AG09309 (cell line): ENCODE measurements around the gene CLDN20.

Experiments used
- DNase-seq: peaks from one replicate; pipeline ENCODE4 v3.0.0-alpha.2; 2010; ENCODE audit warnings: low read depth
- H3K4me3 ChIP-seq: 2 replicates; pipeline ENCODE4 v1.5.1; 2011; ENCODE audit warnings: mild to moderate bottlenecking, low read depth, low read length, moderate library complexity; ENCODE audit not compliant: control insufficient read depth
- CTCF ChIP-seq: IDR thresholded peaks from 2 replicates; pipeline ENCODE4 v1.5.1; 2011; ENCODE audit warnings: mild to moderate bottlenecking, low read depth, low read length, inconsistent platforms; ENCODE audit not compliant: insufficient read depth, control insufficient read depth; ENCODE audit errors: missing control alignments

Gene CLDN20

GRCh38 chr6:155278319-155279049 lies 14.7 kb downstream of the CLDN20 start:
- H3K4me3 ChIP-seq = no peak overlapping the region
- TF ChIP-seq CTCF = no peak
- no peak for DNase-seq

- DNase-seq = no peak
- no peak overlapping the region for H3K4me3 ChIP-seq
- no peak for TF ChIP-seq CTCF
Observed at GRCh38 chr6:155284775-155285174, 21.0 kb downstream of the CLDN20 start.

GRCh38 chr6:155287762-155288161 lies 23.9 kb downstream of the CLDN20 start:
- no peak overlapping the region for H3K4me3 ChIP-seq
- no peak for TF ChIP-seq CTCF
- no peak for DNase-seq

GRCh38 chr6:155290491-155290890 lies 26.7 kb downstream of the CLDN20 start:
- H3K4me3 ChIP-seq = no peak overlapping the region
- DNase-seq = no peak
- no peak for TF ChIP-seq CTCF

- H3K4me3 ChIP-seq = no peak overlapping the region
- TF ChIP-seq CTCF = no peak
- DNase-seq = no peak
Observed at GRCh38 chr6:155291291-155291690, 27.5 kb downstream of the CLDN20 start.

- TF ChIP-seq CTCF = no peak
- H3K4me3 ChIP-seq = no peak overlapping the region
- DNase-seq = no peak
Observed at GRCh38 chr6:155292711-155293110, 28.9 kb downstream of the CLDN20 start.

- no peak for DNase-seq
- H3K4me3 ChIP-seq = no peak overlapping the region
- TF ChIP-seq CTCF = no peak
Observed at GRCh38 chr6:155297669-155298068, 33.9 kb downstream of the CLDN20 start.
